Upper lobe of left lung (tissue), 6 donors: ENCODE data around the gene C3orf22. TPM values are rescaled to one million over a fixed set of nuclear protein-coding genes. Genes with fewer than 3 reads are reported as not detected.

Experiments used
- ATAC-seq, 2 donors: fragments of 200-7000 bp; cut with Tn5 transposase; one replicate each; pipeline ENCODE4 v1.9.1; 2022; ENCODE audit warnings: mild to moderate bottlenecking in 2 of 2, moderate library complexity in 2 of 2; ENCODE audit not compliant: low FRiP score in 2 of 2
- DNase-seq, 2 donors: peaks; one replicate each; pipeline ENCODE4 v3.0.0-alpha.2; 2019 to 2020
- H3K27ac ChIP-seq, 4 donors: fragments of 200-600 bp; sonication (generic); one replicate each; pipeline ENCODE4 v1.5.1; 2016 to 2019
- H3K27me3 ChIP-seq, 4 donors: fragments of 200-600 bp; sonication (generic); one replicate each; pipeline ENCODE4 v1.5.1; 2017 to 2019
- H3K36me3 ChIP-seq, 4 donors: fragments of 200-600 bp; sonication (generic); one replicate each; pipeline ENCODE4 v1.5.1; 2016 to 2019
- H3K4me1 ChIP-seq, 4 donors: fragments of 200-600 bp; sonication (generic); one replicate each; pipeline ENCODE4 v1.5.1; 2018 to 2019
- H3K4me3 ChIP-seq, 4 donors: fragments of 200-600 bp; sonication (generic); one replicate each; pipeline ENCODE4 v1.5.1; 2017 to 2019; ENCODE audit warnings: mild to moderate bottlenecking in 2 of 4, moderate library complexity in 1 of 4
- H3K9me3 ChIP-seq, 4 donors: fragments of 200-600 bp; sonication (generic); one replicate each; pipeline ENCODE4 v1.5.1; 2018 to 2019
- EP300 ChIP-seq, 4 donors: sonication (generic); formaldehyde crosslinking; IDR thresholded peaks; one replicate each; pipeline ENCODE4 v1.5.1; 2017; ENCODE audit warnings: antibody characterized with exemption in 4 of 4, control low read depth in 2 of 4
- POLR2A ChIP-seq, 4 donors: fragments of 450-650 bp; IDR thresholded peaks; one replicate each; pipeline ENCODE4 v1.5.1; 2016 to 2017; ENCODE audit warnings: antibody characterized with exemption in 4 of 4, mild to moderate bottlenecking in 2 of 4
- POLR2AphosphoS5 ChIP-seq, 2 donors: sonication (generic); formaldehyde crosslinking; IDR thresholded peaks; one replicate each; pipeline ENCODE4 v1.5.1; 2017; ENCODE audit warnings: antibody characterized with exemption in 2 of 2
- WGBS, 2 donors: methylation state at CpG; one replicate each; pipeline ENCODE4 v1.1.5; 2017 to 2018; 5-methylcytosine and 5-hydroxymethylcytosine counted together
- total RNA-seq, 6 donors: library from RNA; depleted of rRNA in 4 of 6; stranded (reverse); fragments of >200 nt in 4 of 6; gene quantifications; one replicate each; pipeline versions ENCODE4 v1.1.0 to v1.2.1, GENCODE V29; 2016 to 2021
- TF ChIP-seq, protein P1 (sequence below), 6 experiments: fragments of 450-650 bp in 4 of 6; fragments of 200-600 bp in 2 of 6; sonication (generic) in 2 of 6; IDR thresholded peaks; one replicate each; pipeline ENCODE4 v1.5.1; 2016 to 2019; ENCODE audit warnings: antibody characterized with exemption in 6 of 6
- donor health status: DM: no; HTN: no; CAD: no; lungs with moderate emphysema.
- donor health status: DM: no; HTN: yes; CAD: no; lungs with severe emphysema.

C3orf22 gene
- total RNA-seq, 6 donors from 2014 or later = not detected

DNA sequence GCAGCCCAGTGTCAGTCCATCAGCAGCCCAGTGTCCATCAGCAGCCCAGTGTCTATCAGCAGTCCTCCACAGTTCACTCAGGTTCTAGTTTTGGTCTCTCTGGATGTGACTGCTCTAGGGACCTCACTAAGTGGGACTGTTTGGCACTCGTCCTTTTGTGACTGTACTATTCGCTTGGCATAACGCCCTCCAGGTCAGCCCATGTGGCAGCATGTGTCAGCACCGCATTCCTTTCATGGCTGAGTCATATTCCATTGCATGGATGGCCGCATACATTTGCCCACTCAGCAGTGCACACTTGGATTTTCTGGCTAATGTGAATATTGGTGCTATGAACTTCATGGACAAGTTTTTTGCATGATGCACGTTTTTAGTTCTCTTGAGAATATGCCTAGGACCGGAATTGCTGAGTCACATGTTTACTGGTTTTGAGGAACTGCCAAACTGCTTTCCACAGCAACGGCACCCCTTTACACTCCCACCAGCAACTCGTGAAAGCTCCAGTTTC, 18.3 kb downstream of the C3orf22 start:
- TF ChIP-seq, protein P1, sequence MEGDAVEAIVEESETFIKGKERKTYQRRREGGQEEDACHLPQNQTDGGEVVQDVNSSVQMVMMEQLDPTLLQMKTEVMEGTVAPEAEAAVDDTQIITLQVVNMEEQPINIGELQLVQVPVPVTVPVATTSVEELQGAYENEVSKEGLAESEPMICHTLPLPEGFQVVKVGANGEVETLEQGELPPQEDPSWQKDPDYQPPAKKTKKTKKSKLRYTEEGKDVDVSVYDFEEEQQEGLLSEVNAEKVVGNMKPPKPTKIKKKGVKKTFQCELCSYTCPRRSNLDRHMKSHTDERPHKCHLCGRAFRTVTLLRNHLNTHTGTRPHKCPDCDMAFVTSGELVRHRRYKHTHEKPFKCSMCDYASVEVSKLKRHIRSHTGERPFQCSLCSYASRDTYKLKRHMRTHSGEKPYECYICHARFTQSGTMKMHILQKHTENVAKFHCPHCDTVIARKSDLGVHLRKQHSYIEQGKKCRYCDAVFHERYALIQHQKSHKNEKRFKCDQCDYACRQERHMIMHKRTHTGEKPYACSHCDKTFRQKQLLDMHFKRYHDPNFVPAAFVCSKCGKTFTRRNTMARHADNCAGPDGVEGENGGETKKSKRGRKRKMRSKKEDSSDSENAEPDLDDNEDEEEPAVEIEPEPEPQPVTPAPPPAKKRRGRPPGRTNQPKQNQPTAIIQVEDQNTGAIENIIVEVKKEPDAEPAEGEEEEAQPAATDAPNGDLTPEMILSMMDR (IDR thresholded peaks at IDR 0.05) = no peak
- TF ChIP-seq POLR2A (IDR thresholded peaks at IDR 0.05) = peak in 1 of 4 donors; percentile 14
- TF ChIP-seq POLR2AphosphoS5 (IDR thresholded peaks at IDR 0.05) = peak in 1 of 2 donors; percentile 46
- TF ChIP-seq EP300 (IDR thresholded peaks at IDR 0.05) = no peak
- H3K9me3 ChIP-seq = no peaks in the 10 kb centered on the region
- H3K4me3 ChIP-seq = no peak overlapping the region
- peak overlapping the region in 1 of 4 donors; percentile 35 for H3K27ac ChIP-seq
- peaks cover 0 to 20% (median 8%) of the 10 kb centered on the region in 4 donors for H3K4me1 ChIP-seq
- ATAC-seq (peak; percentile 4 to 58), DNase-seq (peak in 1 of 2 donors; percentile 47)
- no peaks in the 10 kb centered on the region for H3K36me3 ChIP-seq
- peaks cover 0 to 13% (median 3%) of the 10 kb centered on the region in 4 donors for H3K27me3 ChIP-seq
- 32 to 35% methylated on average over 9 of the region's 9 CpGs for WGBS, 2 donors

DNA sequence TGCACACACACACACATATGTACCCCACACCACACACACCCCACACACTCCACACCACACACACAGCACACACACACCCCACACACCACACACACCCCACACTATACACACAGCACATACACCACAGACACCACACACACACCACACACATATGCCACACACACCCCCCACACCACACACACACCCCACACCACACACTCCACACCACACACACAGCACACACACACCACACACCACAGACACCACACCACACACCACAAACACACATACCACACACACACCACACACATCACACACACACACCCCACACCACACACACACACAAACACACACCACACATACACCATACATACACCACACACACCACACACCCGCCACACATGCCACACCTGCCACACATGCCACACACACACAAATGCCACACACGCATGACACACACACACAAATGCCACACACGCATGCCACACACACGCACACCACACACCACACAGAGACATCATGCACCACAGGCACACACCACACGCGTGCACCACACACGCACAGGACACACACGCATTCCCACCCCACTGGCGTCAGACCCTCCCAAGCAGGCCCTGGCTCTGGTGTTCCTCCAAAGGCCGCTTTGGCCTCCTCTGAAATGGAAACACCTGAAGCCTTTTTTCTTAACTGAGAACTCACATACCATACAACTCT, 19.0 kb downstream of the C3orf22 start:
- Histone ChIP-seq H3K4me1 (peaks cover 0 to 20% (median 8%) of the 10 kb centered on the region in 4 donors), H3K36me3 (no peaks in the 10 kb centered on the region), H3K9me3 (no peaks in the 10 kb centered on the region), H3K27me3 (peaks cover 0 to 13% (median 3%) of the 10 kb centered on the region in 4 donors), H3K27ac (no peak overlapping the region), H3K4me3 (no peak overlapping the region)
- WGBS, 2 donors = 96% methylated on average over 10 of the region's 10 CpGs
- ATAC-seq = no peak
- TF ChIP-seq POLR2A (IDR thresholded peaks at IDR 0.05) = no peak
- no peak for TF ChIP-seq EP300 (IDR thresholded peaks at IDR 0.05)
- no peak for TF ChIP-seq POLR2AphosphoS5 (IDR thresholded peaks at IDR 0.05)
- TF ChIP-seq, protein P1 (IDR thresholded peaks at IDR 0.05) = no peak
- DNase-seq = peak; percentile 12 to 18

DNA sequence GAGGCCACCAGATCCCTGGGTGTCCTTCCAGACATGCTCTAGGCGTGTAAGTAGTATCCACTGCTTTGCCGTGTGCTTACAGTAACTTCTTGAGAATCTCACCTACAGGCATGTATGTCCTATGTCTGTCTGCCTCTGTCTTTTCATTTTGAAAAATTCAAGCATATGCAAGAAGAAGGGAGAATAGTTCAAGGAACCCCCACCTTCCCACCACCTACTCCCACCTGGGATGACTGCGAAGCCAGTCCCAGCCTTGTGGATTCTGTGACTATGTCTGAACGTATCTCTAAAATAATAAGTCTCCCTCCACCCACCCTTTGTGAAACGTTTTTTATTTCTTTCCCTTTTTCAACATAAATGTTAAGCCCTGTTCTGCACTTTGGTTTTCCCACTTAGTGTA, 19.8 kb downstream of the C3orf22 start:
- Histone ChIP-seq H3K36me3 (no peaks in the 10 kb centered on the region), H3K4me1 (peaks cover 0 to 20% (median 8%) of the 10 kb centered on the region in 4 donors), H3K9me3 (no peaks in the 10 kb centered on the region), H3K27ac (no peak overlapping the region), H3K4me3 (no peak overlapping the region), H3K27me3 (peaks cover 0 to 13% (median 3%) of the 10 kb centered on the region in 4 donors)
- no peak for DNase-seq
- WGBS, 2 donors = 40 to 49% methylated on average over 5 of the region's 5 CpGs
- no peak for TF ChIP-seq POLR2AphosphoS5 (IDR thresholded peaks at IDR 0.05)
- no peak for TF ChIP-seq EP300 (IDR thresholded peaks at IDR 0.05)
- TF ChIP-seq, protein P1 (IDR thresholded peaks at IDR 0.05) = no peak
- no peak for TF ChIP-seq POLR2A (IDR thresholded peaks at IDR 0.05)
- no peak for ATAC-seq

DNA sequence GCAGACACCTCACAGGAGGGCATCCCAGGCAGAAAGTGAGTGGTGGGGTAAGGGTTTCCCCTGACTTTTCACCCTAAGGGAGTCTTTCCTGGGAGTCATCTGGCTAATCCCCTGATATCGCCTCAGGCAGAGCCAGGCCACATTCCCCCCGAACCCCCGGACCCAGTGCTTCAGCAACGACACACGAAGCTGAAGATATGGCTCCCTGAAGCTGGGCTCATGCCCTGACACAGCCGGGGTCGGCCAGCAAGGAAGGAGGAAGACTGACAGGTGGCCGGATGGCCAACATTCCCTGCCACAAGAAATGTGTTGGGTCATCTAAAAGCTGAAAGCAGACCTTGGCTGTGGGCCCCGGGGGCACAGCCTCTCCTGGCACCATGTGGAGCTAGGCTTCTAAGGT, 20.4 kb downstream of the C3orf22 start:
- ATAC-seq (no peak), DNase-seq (peak; percentile 14 to 16)
- Histone ChIP-seq H3K4me3 (no peak overlapping the region), H3K4me1 (peaks cover 0 to 20% (median 8%) of the 10 kb centered on the region in 4 donors), H3K27me3 (peaks cover 0 to 13% (median 3%) of the 10 kb centered on the region in 4 donors), H3K27ac (no peak overlapping the region), H3K36me3 (no peaks in the 10 kb centered on the region), H3K9me3 (no peaks in the 10 kb centered on the region)
- 79 to 88% methylated on average over 5 to 9 of the region's 9 CpGs for WGBS, 2 donors
- TF ChIP-seq EP300 (IDR thresholded peaks at IDR 0.05) = no peak
- TF ChIP-seq POLR2AphosphoS5 (IDR thresholded peaks at IDR 0.05) = no peak

DNA sequence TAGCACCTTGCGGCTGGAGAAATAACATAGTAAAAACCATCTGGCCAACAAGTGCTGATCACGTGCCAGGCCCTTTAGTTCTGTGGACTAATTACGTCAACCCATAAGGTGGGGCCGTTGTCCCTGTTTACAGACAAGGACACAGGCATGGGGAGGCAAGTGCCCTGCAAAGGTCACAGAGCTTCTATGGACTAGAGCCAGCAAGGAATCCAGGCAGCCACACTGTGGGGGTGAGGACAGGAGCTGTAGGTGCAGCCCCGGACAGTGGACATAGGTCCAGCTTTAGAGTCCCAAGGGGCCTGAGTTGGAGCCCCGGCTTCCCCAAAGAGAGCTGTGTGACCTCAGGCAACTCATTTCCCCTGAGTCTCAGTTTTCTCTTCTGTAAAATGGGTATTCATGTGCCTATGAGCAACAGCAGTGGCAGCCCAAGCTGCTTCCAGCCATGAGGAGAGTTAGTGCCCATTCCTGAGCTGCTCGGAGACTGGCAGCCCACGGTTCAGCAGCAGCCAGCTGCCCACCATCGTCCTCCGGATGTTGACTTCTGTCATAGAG, 20.9 kb downstream of the C3orf22 start:
- ATAC-seq (peak in 1 of 2 donors; percentile 32), DNase-seq (peak; percentile 17 to 42)
- peaks cover 0 to 20% (median 8%) of the 10 kb centered on the region in 4 donors for H3K4me1 ChIP-seq
- H3K27ac ChIP-seq = no peak overlapping the region
- WGBS, 2 donors = 46 to 71% methylated on average over 5 to 10 of the region's 10 CpGs
- TF ChIP-seq POLR2AphosphoS5 (IDR thresholded peaks at IDR 0.05) = no peak
- TF ChIP-seq, protein P1 (IDR thresholded peaks at IDR 0.05) = no peak
- peaks cover 0 to 13% (median 3%) of the 10 kb centered on the region in 4 donors for H3K27me3 ChIP-seq
- H3K9me3 ChIP-seq = no peaks in the 10 kb centered on the region
- H3K36me3 ChIP-seq = no peaks in the 10 kb centered on the region
- no peak overlapping the region for H3K4me3 ChIP-seq
